ENCODE data around the gene TSPYL2.

TSPYL2 gene

GRCh38 chrX:53133400-53133799 lies 51.2 kb downstream of the TSPYL2 start:
- TF ChIP-seq CTCF (IDR thresholded peaks at IDR 0.05), result no peak

GRCh38 chrX:53135581-53135980 lies 53.4 kb downstream of the TSPYL2 start:
- TF ChIP-seq CTCF (IDR thresholded peaks at IDR 0.05), result no peak

Measured in LNCAP (cell line).